H1 (cell line): ENCODE measurements around the gene TP53BP1. TPM values are rescaled to one million over a fixed set of nuclear protein-coding genes. Genes with fewer than 3 reads are reported as not detected.

Source experiments
- CTCF ChIA-PET: fragments of 300-600 bp; sonication (Branson Sonifier 250); formaldehyde crosslinking; loops from one replicate; lab custom pipeline; 2021; ENCODE audit not compliant: partially characterized antibody; lab: Charles Lee
- POLR2A ChIA-PET: fragments of 300-600 bp; sonication (Branson Sonifier 250); formaldehyde crosslinking; loops from one replicate; lab custom pipeline; 2021; ENCODE audit warnings: inconsistent platforms; ENCODE audit not compliant: partially characterized antibody; lab: Charles Lee
- DNase-seq, 2 experiments: peaks; one replicate each; pipeline versions ENCODE4 v3.0.0 to v3.0.0-alpha.2; 2010 to 2022; ENCODE audit warnings: low spot score in 2 of 2, low read depth in 1 of 2, mixed read lengths in 1 of 2
- FAIRE-seq: peaks from 2 replicates; lab custom pipeline; 2011; peaks lifted over from hg19 to GRCh38; lab: Jason Lieb, UNC
- H2AFZ ChIP-seq: 2 replicates; pipeline ENCODE4 v1.8.1; 2012; ENCODE audit warnings: low read length, inconsistent platforms
- H2AK5ac ChIP-seq: 2 replicates; pipeline ENCODE4 v1.6.1; 2013; ENCODE audit warnings: low read depth, low read length
- H2BK120ac ChIP-seq: replicated peaks from 2 replicates; pipeline ENCODE3; 2013; ENCODE audit warnings: low read depth, low read length, inconsistent platforms
- H2BK12ac ChIP-seq: 2 replicates; pipeline ENCODE4 v1.6.1; 2013; ENCODE audit warnings: low read depth, low read length
- H2BK15ac ChIP-seq: 2 replicates; pipeline ENCODE4 v1.6.1; 2013; ENCODE audit warnings: low read length
- H2BK20ac ChIP-seq: 2 replicates; pipeline ENCODE4 v1.6.1; 2013; ENCODE audit warnings: low read length
- H2BK5ac ChIP-seq: 2 replicates; pipeline ENCODE4 v1.6.1; 2013; ENCODE audit warnings: low read depth, low read length
- H3K14ac ChIP-seq: 2 replicates; pipeline ENCODE4 v1.6.1; 2013; ENCODE audit warnings: inconsistent platforms; ENCODE audit not compliant: insufficient read length
- H3K18ac ChIP-seq: 2 replicates; pipeline ENCODE4 v1.6.1; 2013; ENCODE audit warnings: low read length; ENCODE audit errors: extremely low read depth
- H3K23ac ChIP-seq: 2 replicates; pipeline ENCODE4 v1.6.1; 2013; ENCODE audit warnings: inconsistent platforms; ENCODE audit not compliant: insufficient read length
- H3K23me2 ChIP-seq: 2 replicates; pipeline ENCODE4 v1.6.1; 2013; ENCODE audit warnings: low read depth, low read length
- H3K27ac ChIP-seq: 2 replicates; pipeline ENCODE4 v1.6.1; 2011; ENCODE audit warnings: low read depth, low read length, inconsistent platforms
- H3K27me3 ChIP-seq, 4 experiments: replicated peaks in 1 of 4; 1 replicate in 1 of 4; 2 replicates in 3 of 4; pipeline versions ENCODE4 v1.6.1 to v1.8.1; 2011 to 2013; ENCODE audit warnings: low read length in 3 of 4, mild to moderate bottlenecking in 3 of 4, inconsistent platforms in 2 of 4, mixed read lengths in 2 of 4, moderate library complexity in 1 of 4; ENCODE audit not compliant: control insufficient read depth in 3 of 4, insufficient read depth in 3 of 4; ENCODE audit errors: extremely low read depth in 1 of 4
- H3K36me3 ChIP-seq, 4 experiments: 2 replicates each; pipeline versions ENCODE4 v1.6.1 to v1.8.1; 2011 to 2013; ENCODE audit warnings: mild to moderate bottlenecking in 4 of 4, low read length in 3 of 4, moderate library complexity in 2 of 4, control low read depth in 1 of 4, inconsistent platforms in 1 of 4; ENCODE audit not compliant: insufficient read depth in 4 of 4, control insufficient read depth in 2 of 4
- H3K4ac ChIP-seq: replicated peaks from 2 replicates; pipeline ENCODE3; 2013; ENCODE audit warnings: low read length, low read depth, mixed read lengths, inconsistent platforms; ENCODE audit not compliant: insufficient read length
- H3K4me1 ChIP-seq, 4 experiments: replicated peaks in 1 of 4; 1 replicate in 1 of 4; 2 replicates in 3 of 4; pipeline versions ENCODE4 v1.6.1 to v1.8.1; 2011 to 2013; ENCODE audit warnings: low read length in 3 of 4, inconsistent platforms in 2 of 4, mixed read lengths in 1 of 4; ENCODE audit not compliant: insufficient read depth in 4 of 4, control insufficient read depth in 3 of 4
- H3K4me2 ChIP-seq, 2 experiments: 2 replicates each; pipeline versions ENCODE4 v1.6.1 to v1.8.1; 2011 to 2013; ENCODE audit warnings: low read depth in 2 of 2, low read length in 2 of 2, control low read depth in 1 of 2, inconsistent platforms in 1 of 2, mild to moderate bottlenecking in 1 of 2; ENCODE audit not compliant: insufficient read depth in 1 of 2
- H3K4me3 ChIP-seq, 4 experiments: fragments of 200-600, 300-600 bp in 1 of 4; sonication (generic), shearing (Covaris generic), sonication (Bioruptor Twin) in 1 of 4; 2 replicates each; pipeline versions ENCODE4 v1.5.1 to v1.8.1; 2011 to 2016; ENCODE audit warnings: low read length in 4 of 4, low read depth in 3 of 4, control low read depth in 2 of 4, inconsistent platforms in 2 of 4, mild to moderate bottlenecking in 2 of 4, mixed read lengths in 1 of 4, moderate library complexity in 1 of 4; ENCODE audit not compliant: insufficient read depth in 2 of 4; ENCODE audit errors: extremely low read depth in 1 of 4
- H3K56ac ChIP-seq: replicated peaks from 2 replicates; pipeline ENCODE3; 2013; ENCODE audit warnings: low read depth, mild to moderate bottlenecking, mixed read lengths, low read length, inconsistent platforms; ENCODE audit not compliant: insufficient read length
- H3K79me1 ChIP-seq: 2 replicates; pipeline ENCODE4 v1.6.1; 2013; ENCODE audit warnings: low read depth, low read length, control low read depth
- H3K79me2 ChIP-seq, 2 experiments: 2 replicates each; pipeline versions ENCODE4 v1.6.1 to v1.8.1; 2012 to 2013; ENCODE audit warnings: low read length in 2 of 2, mild to moderate bottlenecking in 2 of 2, inconsistent platforms in 1 of 2; ENCODE audit not compliant: insufficient read depth in 2 of 2, control insufficient read depth in 1 of 2
- H3K9ac ChIP-seq, 4 experiments: replicated peaks in 1 of 4; 1 replicate in 1 of 4; 2 replicates in 3 of 4; pipeline versions ENCODE4 v1.6.1 to v1.8.1; 2011 to 2013; ENCODE audit warnings: low read depth in 3 of 4, low read length in 3 of 4, control low read depth in 2 of 4, mild to moderate bottlenecking in 2 of 4, moderate library complexity in 2 of 4, inconsistent platforms in 1 of 4; ENCODE audit errors: extremely low read depth in 1 of 4
- H3K9me3 ChIP-seq, 2 experiments: 2 replicates each; pipeline versions ENCODE4 v1.6.1 to v1.8.1; 2012 to 2013; ENCODE audit warnings: mild to moderate bottlenecking in 2 of 2, moderate library complexity in 2 of 2, control low read depth in 1 of 2, inconsistent platforms in 1 of 2, low read depth in 1 of 2, low read length in 1 of 2, mixed read lengths in 1 of 2; ENCODE audit not compliant: insufficient read depth in 2 of 2
- H4K20me1 ChIP-seq, 2 experiments: replicated peaks in 1 of 2; 2 replicates each; pipeline versions ENCODE3 to v1.8.1; 2011 to 2013; ENCODE audit warnings: inconsistent platforms in 2 of 2, low read length in 2 of 2, mild to moderate bottlenecking in 1 of 2; ENCODE audit not compliant: insufficient read depth in 2 of 2, control insufficient read depth in 1 of 2
- H4K5ac ChIP-seq: 2 replicates; pipeline ENCODE4 v1.6.1; 2013; ENCODE audit warnings: low read length, low read depth, mixed read lengths, inconsistent platforms; ENCODE audit not compliant: insufficient read length
- H4K8ac ChIP-seq: 2 replicates; pipeline ENCODE4 v1.8.0; 2013; ENCODE audit warnings: mild to moderate bottlenecking, moderate library complexity, low read length, inconsistent platforms; ENCODE audit not compliant: insufficient read depth; ENCODE audit errors: extremely low read depth
- H4K91ac ChIP-seq: replicated peaks from 2 replicates; pipeline ENCODE3; 2013; ENCODE audit warnings: low read length, mixed read lengths, inconsistent platforms; ENCODE audit not compliant: insufficient read length
- BRCA1 ChIP-seq: IDR thresholded peaks from 2 replicates; pipeline ENCODE4 v1.6.1; 2012; ENCODE audit warnings: low read depth, low read length, improper control_type of control experiment
- CEBPB ChIP-seq: IDR thresholded peaks from 2 replicates; pipeline ENCODE4 v1.6.1; 2012; ENCODE audit warnings: low read depth, low read length
- RAD21 ChIP-seq, 2 experiments: IDR thresholded peaks in 1 of 2; conservative IDR thresholded peaks in 1 of 2; 2 replicates each; pipeline ENCODE4 v1.6.1; 2011; ENCODE audit warnings: low read depth in 2 of 2, low read length in 2 of 2, improper control_type of control experiment in 1 of 2, inconsistent platforms in 1 of 2, mild to moderate bottlenecking in 1 of 2, moderate library complexity in 1 of 2
- SIN3A ChIP-seq, 2 experiments: IDR thresholded peaks in 1 of 2; conservative IDR thresholded peaks in 1 of 2; 2 replicates each; pipeline ENCODE4 v1.6.1; 2011 to 2012; ENCODE audit warnings: low read length in 2 of 2, improper control_type of control experiment in 1 of 2, low read depth in 1 of 2, mild to moderate bottlenecking in 1 of 2
- SP1 ChIP-seq: IDR thresholded peaks from 2 replicates; pipeline ENCODE4 v1.6.1; 2011; ENCODE audit warnings: low read depth, low read length
- TEAD4 ChIP-seq: IDR thresholded peaks from 2 replicates; pipeline ENCODE4 v1.6.1; 2012; ENCODE audit warnings: low read depth, low read length, inconsistent platforms, mixed read lengths
- WGBS, 2 experiments: shearing (Covaris generic) in 1 of 2; methylation state at CpG; one replicate each; pipeline versions ENCODE4 v1.1.6 to v1.1.7; 2013 to 2015; ENCODE audit warnings: low lambda C conversion rate in 2 of 2, mixed read lengths in 2 of 2, inconsistent platforms in 1 of 2, low coverage in 1 of 2, missing lambda C conversion rate in 1 of 2; ENCODE audit not compliant: insufficient replicate concordance in 2 of 2, insufficient coverage in 1 of 2, insufficient read length in 1 of 2; ENCODE audit errors: extremely low coverage in 1 of 2, missing lambda C conversion rate in 1 of 2; 5-methylcytosine and 5-hydroxymethylcytosine counted together
- polyA plus RNA-seq, 7 experiments: library from polyadenylated mRNA; depleted of rRNA in 3 of 7; stranded (reverse) in 5 of 7; unstranded in 2 of 7; fragments of >200 nt in 5 of 7; fragments of 200-250 nt in 2 of 7; gene quantifications; 1 replicate in 5 of 7; 2 replicates in 1 of 7; 4 replicates in 1 of 7; pipeline versions ENCODE4 v1.2.1 to v1.2.3, GENCODE V29; 2011 to 2013; ENCODE audit warnings: missing spikeins in 2 of 7, mixed read lengths in 2 of 7
- total RNA-seq: library from RNA; stranded (reverse); fragmentation: NEBNext Ultra II Directional; extraction: Animal tissue kit (Norgen Biotek cat#: 25700); gene quantifications from 2 replicates; pipeline ENCODE4 v1.2.1, GENCODE V29; 2021
- TF ChIP-seq, protein P1 (sequence below), 3 experiments: IDR thresholded peaks; 1 replicate in 2 of 3; 2 replicates in 1 of 3; pipeline versions ENCODE4 v1.5.1 to v1.6.1; 2011; ENCODE audit warnings: low read length in 3 of 3, mild to moderate bottlenecking in 3 of 3, inconsistent platforms in 2 of 3, low read depth in 1 of 3, moderate library complexity in 1 of 3; ENCODE audit not compliant: insufficient read depth in 1 of 3; ENCODE audit errors: control extremely low read depth in 1 of 3

TP53BP1 gene
- total and polyA plus RNA-seq, 2 of the 8 experiments (the other 6 are each of a cell fraction or from before 2014, with no cell fraction given), result 34.1 to 63.6 TPM

DNA sequence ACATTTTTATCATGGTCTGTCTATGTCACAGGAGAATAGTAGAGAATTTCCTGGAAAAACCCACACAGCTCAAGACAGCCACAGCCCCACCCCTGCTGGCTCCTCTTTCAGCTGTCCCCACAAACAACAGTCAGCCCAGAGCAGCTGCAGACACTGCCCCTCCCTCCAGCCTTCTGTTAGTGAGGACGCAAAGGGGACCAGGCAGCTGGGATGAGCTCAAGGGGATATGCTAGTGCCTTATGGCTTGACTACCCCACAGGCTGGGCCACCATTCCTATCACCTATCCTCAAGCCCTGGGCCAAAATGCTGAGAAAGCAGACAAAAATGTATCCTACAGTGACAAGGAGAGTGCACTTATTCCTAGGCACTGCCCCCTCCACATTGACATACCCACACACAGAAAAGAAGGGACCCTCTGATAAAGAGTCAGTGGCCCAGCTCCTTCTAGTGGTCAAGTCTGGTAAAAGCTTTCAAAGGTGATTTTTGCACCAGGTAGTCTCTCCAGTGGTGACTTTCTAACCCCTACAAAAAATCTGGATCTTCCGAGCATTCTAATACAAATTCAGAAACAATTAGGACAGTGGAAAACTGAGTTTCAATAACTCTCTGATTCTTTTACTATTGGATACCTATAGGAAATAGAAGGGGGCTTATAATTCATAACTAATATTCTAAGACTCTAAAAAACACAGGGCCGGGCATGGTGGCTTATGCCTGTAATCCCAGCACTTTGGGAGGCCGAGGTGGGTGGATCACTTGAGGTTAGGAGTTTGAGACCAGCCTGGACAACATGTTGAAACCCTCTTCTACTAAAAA is 21.5 kb upstream of the TP53BP1 start:
- no peak overlapping the region for H3K27ac ChIP-seq
- H4K20me1 ChIP-seq, result peaks cover 0 to 2% of the 10 kb centered on the region in 2 experiments
- H3K79me2 ChIP-seq, result no peaks in the 10 kb centered on the region
- peaks cover 24% of the 10 kb centered on the region for H3K23me2 ChIP-seq
- H3K14ac ChIP-seq, result no peak overlapping the region
- 68% methylated on average over 4 of the region's 4 CpGs; no CpG with 5 or more reads in 1 of the 2 experiments for WGBS, 2 experiments
- POLR2A ChIA-PET, result interaction anchor here (0.6 to 3.0 kb wide), 4 partner anchors 9 to 111 kb away, joined by 3 to 8 read pairs (median 6); partner anchors contain the start of gene TP53BP1
- H3K56ac ChIP-seq, result no peak overlapping the region
- peak in 1 of 2 experiments; percentile 64 for DNase-seq
- no peak overlapping the region for H2BK20ac ChIP-seq
- no peak overlapping the region for H2BK120ac ChIP-seq
- H3K18ac ChIP-seq, result peak overlapping the region; percentile 68; the same call in 1 of the 2 replicates
- H2BK5ac ChIP-seq, result no peak overlapping the region
- peak; percentile 36 for FAIRE-seq
- peak overlapping the region in 3 of 4 experiments; percentile 6 to 34 (median 24); a peak in 2 of 8 replicates for H3K4me3 ChIP-seq
- no peak overlapping the region for H3K4ac ChIP-seq
- peaks cover 4 to 37% (median 26%) of the 10 kb centered on the region in 4 experiments for H3K27me3 ChIP-seq
- CTCF ChIA-PET, result interaction anchor here (0.8 to 9.4 kb wide), 37 partner anchors 9 to 317 kb away, joined by 3 to 121 read pairs (median 4); partner anchors contain the start of gene TP53BP1
- no peaks in the 10 kb centered on the region for H3K9me3 ChIP-seq
- no peak overlapping the region for H2AFZ ChIP-seq
- H4K5ac ChIP-seq, result no peak overlapping the region
- TF ChIP-seq, protein P1, sequence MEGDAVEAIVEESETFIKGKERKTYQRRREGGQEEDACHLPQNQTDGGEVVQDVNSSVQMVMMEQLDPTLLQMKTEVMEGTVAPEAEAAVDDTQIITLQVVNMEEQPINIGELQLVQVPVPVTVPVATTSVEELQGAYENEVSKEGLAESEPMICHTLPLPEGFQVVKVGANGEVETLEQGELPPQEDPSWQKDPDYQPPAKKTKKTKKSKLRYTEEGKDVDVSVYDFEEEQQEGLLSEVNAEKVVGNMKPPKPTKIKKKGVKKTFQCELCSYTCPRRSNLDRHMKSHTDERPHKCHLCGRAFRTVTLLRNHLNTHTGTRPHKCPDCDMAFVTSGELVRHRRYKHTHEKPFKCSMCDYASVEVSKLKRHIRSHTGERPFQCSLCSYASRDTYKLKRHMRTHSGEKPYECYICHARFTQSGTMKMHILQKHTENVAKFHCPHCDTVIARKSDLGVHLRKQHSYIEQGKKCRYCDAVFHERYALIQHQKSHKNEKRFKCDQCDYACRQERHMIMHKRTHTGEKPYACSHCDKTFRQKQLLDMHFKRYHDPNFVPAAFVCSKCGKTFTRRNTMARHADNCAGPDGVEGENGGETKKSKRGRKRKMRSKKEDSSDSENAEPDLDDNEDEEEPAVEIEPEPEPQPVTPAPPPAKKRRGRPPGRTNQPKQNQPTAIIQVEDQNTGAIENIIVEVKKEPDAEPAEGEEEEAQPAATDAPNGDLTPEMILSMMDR (IDR thresholded peaks at IDR 0.05; ENCODE audit: control extremely low read depth in 1 of 3, insufficient read depth in 1 of 3, low read depth in 1 of 3, low read length in 3 of 3), result peak; percentile 4 to 75 (median 75)
- no peak for TF ChIP-seq CEBPB
- peak; percentile 24 to 56; a peak in 1 of 4 replicates for TF ChIP-seq SIN3A (conservative IDR thresholded peaks at IDR 0.05 in 1 of 2, IDR thresholded peaks at IDR 0.05 in 1 of 2; ENCODE audit: low read depth in 1 of 2, low read length in 2 of 2)
- TF ChIP-seq BRCA1, result no peak
- no peak for TF ChIP-seq TEAD4
- TF ChIP-seq RAD21 (IDR thresholded peaks at IDR 0.05 in 1 of 2, conservative IDR thresholded peaks at IDR 0.05 in 1 of 2; ENCODE audit: low read depth in 2 of 2, low read length in 2 of 2), result peak; percentile 80 to 86
- no peak for TF ChIP-seq SP1
- no peak overlapping the region for H3K23ac ChIP-seq
- H2AK5ac ChIP-seq, result no peak overlapping the region
- no peak overlapping the region for H4K91ac ChIP-seq
- 0 out of 2 replicates have a peak overlapping the region, but pooled peaks have one; percentile 62 for H2BK12ac ChIP-seq
- peaks cover 11 to 35% (median 16%) of the 10 kb centered on the region in 4 experiments; a peak in 6 of 7 replicates for H3K4me1 ChIP-seq
- no peak overlapping the region for H2BK15ac ChIP-seq
- H3K79me1 ChIP-seq, result no peaks in the 10 kb centered on the region
- no peak overlapping the region for H3K9ac ChIP-seq
- no peak overlapping the region for H4K8ac ChIP-seq
- peak overlapping the region; percentile 35 to 58 for H3K4me2 ChIP-seq
- H3K36me3 ChIP-seq, result no peaks in the 10 kb centered on the region
